GM18519 (cell line): Measurements from ENCODE around the gene HOXB6.

Experiments
- ATAC-seq: cut with Tn5 transposase; IDR thresholded peaks from one replicate; pipeline ENCODE4 v1.9.1; 2021; ENCODE audit warnings: mild to moderate bottlenecking, moderate library complexity; ENCODE audit not compliant: unreplicated experiment, low FRiP score

The HOXB6 gene

DNA sequence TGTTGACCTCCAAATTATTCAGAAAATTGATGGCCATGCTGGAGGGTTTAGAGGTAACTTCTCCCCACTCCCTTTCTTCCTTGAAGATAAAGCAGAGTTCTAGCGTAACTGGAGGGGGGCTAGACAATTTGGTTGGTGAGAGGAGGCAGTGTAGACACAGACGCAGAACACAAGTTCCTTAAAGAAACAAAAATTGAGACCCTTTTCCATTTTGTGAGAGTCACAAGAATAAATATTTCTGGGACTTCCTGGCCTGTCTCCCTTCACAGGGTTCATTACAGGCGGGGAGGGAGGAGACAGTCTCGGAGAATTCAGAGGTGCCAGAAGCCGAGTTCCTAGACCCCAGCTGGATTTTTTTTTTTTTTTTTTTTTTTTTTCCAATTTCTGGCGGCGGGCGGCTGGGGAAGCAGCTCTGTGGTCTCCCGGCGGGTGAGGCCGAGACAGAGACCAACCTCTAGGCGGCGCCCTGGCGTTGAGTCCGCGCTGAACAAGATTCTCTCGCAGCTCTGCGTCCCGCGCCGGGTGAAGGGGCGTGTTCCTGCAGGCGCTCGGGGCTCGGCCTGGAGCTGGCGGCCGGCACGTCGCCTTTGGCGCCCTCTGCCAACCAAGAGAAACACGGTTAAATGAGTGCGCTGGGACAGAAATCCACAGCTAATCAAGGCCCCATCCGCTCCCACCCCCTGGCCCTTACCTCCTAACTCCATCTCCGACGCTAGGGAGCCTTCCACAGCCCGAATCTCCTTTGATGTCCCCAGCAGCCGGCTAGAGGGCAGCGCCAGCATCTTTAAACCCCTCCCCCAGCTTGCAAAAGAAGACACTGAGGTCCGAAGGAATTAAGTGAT is 31.6 kb upstream of the HOXB6 start:
- ATAC-seq = no peak

- no peak for ATAC-seq
These were observed 29.9 kb upstream of the HOXB6 start for GRCh38 chr17:48634493-48635208.

GRCh38 chr17:48633266-48633677 is 28.5 kb upstream of the HOXB6 start:
- no peak for ATAC-seq

DNA sequence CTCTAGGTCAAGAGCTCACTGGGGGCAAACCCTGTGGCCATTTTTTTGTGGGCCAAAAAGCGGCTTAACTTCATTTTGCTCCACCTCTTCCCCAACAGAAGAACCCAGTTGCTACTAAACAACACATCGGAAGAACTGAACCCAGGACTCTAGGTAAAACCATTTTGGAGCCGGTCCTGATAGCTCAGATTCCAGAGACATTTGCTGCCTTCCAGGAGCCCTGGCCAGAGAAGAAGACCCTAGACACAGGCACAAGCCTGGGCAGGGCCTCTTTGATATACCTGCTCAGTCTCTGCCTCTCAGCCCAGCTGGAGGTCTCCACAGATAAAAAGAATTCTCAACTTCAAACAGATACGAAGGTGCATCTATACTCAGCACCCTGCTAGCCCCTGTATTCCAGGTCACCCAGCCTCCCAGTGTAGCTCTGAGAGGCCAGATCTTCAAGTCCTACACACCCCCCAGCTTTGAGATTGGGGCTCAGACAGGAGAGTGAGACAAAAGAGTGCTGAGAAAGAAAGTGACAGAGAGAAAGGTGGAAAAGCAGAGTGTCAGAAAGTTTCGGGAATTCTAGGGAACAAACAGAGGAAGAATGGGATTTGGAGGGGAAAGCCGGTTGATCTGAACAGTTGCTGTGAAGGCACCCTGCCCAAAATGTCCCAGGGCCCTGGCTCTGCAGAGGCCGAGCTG is 27.9 kb upstream of the HOXB6 start:
- ATAC-seq = no peak

DNA sequence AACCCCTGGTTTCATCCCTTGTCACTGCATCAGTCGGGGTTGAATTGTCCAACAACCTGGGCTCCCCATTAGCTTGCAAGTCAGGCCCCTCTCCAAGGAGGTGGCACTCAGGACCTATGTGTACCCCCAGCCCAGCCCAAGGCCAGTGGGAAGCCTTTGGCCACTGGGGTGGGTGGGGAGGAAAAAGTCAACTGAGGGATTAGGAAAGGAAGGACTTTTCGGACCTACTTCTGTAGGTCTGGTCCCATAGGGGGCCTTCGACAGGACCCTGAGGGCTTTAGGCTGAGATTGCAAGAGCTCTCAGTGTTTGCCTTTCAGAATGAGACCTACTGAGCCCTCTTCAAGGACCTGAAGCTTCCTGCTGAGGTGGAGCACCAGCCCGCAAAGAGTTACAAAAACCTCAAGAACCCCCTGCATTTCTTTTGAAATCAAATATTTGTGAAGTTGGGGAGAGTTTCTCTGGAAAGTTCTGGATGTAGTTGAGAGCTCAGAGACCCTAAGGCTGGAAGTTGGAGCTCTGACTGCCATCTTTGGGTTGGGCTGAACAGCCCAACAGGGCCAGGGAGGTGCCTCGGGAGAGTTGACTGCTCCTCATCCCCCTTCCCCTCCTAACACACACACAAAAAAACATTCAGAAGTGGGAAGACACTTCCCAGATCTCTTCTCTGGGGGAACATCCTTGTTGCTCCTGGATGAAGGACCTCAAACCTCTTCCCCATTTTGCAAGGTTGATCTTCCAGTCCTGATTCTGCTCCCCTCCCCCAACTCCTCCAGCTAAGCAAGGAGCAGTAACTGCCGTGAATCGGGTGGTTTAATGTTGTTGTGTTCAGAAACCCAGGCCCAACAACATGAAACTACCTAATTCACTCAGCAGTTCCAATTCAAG is 27.1 kb upstream of the HOXB6 start:
- no peak for ATAC-seq

GRCh38 chr17:48630925-48631692 is 26.3 kb upstream of the HOXB6 start:
- ATAC-seq = no peak

- no peak for ATAC-seq
These were observed 25.5 kb upstream of the HOXB6 start for GRCh38 chr17:48630009-48630924.

DNA sequence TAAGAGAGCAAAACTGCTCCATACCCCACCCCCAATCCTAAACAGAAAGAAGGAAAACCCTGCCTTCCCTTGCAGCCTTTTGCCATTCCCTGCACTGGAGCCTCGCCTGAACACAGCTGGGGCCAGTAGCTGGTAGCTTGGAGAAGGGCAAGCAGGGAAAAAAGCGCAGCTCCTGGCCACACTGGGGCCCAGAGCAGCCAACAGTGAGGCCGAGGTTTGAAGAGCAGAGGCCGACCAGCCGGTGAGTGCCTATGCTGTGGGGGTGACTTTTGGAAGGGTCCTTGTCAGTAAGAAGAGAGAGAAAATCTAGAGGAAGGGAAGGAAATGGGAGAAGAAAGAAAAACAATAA is 24.6 kb upstream of the HOXB6 start:
- no peak for ATAC-seq

DNA sequence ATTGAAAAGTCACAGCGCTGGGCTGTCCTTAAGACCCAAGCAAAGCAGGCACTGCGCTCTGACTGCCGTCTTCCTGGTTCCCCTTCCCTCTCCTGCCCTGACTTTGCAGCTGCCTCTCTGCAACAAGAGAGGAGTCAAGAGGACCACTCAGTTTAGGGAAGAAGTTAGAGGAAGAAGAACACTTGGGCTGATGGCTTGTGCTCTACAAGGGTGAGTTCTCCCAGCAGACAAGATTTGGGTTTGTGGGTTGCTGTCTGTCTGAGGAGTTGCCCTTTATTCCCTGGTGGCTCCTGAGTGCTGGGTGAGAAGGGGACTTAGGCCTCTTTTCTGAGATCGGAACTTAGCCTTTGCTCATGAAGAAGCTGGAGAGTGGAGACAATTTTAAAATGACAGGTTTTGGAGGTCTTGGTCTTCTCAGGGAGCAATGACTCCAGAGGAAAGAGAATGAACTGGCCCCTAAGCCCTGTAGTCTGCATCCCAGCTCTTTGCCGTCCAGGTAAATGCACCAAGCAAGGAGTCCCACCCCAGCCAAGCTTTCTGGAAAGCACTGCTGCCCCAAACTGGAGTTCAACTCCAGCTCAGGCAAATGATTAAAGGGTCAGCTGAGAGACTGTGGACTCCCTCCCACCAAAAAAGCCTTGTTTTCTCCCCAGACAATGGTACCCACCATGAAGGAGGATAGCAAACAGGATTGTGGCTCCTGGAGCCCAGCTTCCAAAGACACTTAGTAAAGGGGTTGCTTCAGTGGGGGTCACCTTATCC is 24.0 kb upstream of the HOXB6 start:
- ATAC-seq = no peak

GRCh38 chr17:48627623-48628521 is 23.1 kb upstream of the HOXB6 start:
- no peak for ATAC-seq

DNA sequence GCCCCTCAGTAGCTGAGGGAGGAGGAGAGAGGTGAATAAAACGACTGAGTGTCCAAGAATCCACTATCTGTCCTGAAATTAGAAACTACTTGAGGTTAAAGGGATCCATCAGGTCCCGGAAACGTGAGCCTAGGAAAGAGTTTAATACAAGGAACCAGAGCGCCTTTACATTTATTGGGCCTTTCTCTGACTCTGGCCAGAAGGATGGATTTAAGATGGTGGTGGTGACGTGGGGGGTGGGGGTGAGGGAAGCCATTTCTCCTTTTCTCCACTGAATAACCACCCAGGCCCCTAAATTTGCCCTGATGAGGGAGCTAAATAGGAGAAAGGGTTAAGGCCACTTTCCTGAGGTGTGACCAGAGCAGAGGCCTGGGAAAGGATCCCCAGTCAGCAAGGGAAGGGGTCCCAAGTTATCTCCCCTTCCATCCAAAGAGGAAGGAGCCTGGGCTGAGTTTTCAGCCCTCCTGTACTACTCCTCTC is 22.4 kb upstream of the HOXB6 start:
- no peak for ATAC-seq

GRCh38 chr17:48626245-48627117 is 21.7 kb upstream of the HOXB6 start, which contains the start of gene HOXB9:
HOXB9 (minus strand) TSS chr17:48626358; CDS start chr17:48626269, 89 bp downstream.
- no peak for ATAC-seq

DNA sequence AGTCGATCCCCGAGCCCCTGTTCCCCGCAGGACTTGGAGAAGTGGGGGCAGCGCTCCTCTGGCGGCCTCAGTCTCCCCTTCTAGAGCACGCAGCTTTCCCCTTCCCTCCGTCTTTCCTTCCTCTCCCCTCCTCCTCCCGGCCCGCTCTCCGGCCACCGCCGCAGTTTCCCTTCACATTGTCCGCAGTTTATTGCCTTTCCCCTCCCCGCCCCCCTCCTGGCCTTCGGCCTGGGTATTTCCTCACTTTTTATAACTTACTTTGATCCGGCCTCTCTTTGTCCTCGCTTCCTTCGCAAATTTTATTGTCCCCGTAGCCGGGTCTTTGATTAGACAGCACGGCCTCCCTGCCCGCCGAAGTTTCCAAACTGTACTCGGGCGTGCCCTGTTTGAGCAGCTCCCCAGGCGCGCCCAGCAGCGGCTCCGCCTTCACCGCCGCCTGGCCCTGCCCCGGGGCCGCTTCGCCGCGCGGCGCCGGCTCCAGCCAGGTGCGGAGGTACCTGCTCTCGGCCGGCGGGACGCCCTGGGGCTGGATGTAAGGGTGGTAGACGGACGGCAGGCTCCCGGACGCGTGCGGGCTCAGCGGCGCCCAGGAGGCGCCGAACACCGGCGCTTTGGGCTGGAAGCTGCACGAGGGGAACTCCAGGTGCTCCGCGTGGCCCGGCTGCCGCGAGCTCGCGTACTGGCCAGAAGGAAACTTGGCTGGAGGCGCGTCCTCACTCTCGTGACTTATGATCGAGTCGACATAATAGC is 20.9 kb upstream of the HOXB6 start:
- no peak for ATAC-seq

DNA sequence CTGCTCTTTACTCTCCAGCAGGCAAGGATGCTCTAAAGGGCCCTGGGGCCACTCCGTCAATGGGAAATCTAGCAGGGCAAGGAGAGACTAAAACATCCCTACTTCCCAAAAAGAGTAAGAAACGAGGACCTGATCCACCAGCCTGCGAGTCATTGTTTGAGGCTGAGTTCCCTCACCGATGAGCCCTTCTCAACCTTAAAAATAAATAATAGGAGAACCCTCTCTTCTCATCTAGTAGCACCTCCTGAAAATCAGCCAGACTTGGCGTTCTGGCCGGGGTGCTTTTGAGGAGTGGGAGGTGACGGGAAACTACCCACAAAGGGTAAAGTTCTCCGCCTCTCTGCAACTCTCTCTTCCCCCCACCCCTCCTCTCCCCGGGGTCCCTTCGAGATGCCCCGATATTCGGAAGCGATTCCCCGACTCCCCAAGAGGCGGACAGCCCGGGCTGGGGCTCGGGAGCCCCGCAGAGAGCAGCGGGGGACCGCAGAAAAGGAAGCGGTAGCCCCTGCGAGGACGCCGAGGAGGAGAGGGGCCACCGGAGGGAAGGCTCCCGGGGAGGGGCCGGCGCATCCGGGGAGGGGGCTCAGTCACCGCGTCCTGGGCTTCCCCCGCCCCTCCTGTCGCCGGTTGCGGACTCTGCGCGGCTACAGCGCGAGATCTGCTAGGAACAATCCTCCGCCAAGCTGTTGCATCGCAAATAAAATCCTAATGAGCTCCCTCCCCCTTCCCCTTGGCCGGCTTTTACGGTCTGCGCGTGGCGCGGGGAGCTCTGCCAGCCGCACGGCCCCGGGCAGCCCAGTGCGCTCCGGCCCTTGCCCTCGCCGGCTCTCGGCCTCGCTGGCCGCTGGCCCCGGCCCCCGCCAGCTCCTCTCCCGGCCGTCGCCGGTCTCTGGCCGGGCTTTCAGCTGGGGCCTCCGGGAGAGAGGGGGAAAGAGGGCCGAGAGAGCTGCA is 20.0 kb upstream of the HOXB6 start:
- ATAC-seq = no peak
